HCT116 (cell line): ENCODE measurements around the gene KIAA2012. TPM values are rescaled to one million over a fixed set of nuclear protein-coding genes. Genes with fewer than 3 reads are reported as not detected.

Experiments used
- ATAC-seq: fragments of 200-7000 bp; cut with Tn5 transposase; 2 replicates; pipeline ENCODE4 v1.9.1; 2020; ENCODE audit warnings: mild to moderate bottlenecking, moderate library complexity
- BruUV-seq: library from RNA; stranded (reverse); fragments of 400-500 nt; replicated peaks from 2 replicates; lab custom pipeline; 2021; lab: Mats Ljungman, UMichigan
- CTCF ChIA-PET: fragments of 300-600 bp; sonication (Branson Sonifier 250); formaldehyde crosslinking; loops from one replicate; lab custom pipeline; 2021; ENCODE audit warnings: antibody characterized with exemption; lab: Charles Lee
- POLR2A ChIA-PET: fragments of 300-600, 350-600 bp; sonication (Branson Sonifier 250); formaldehyde crosslinking; loops from one replicate; lab custom pipeline; 2021; ENCODE audit warnings: antibody characterized with exemption; lab: Charles Lee
- RAD21 ChIA-PET, 2 experiments: fragments of 300-600 bp; sonication (Branson Sonifier 250); formaldehyde crosslinking; loops; one replicate each; lab custom pipeline; 2023; ENCODE audit warnings: low total read pairs in 2 of 2; ENCODE audit not compliant: uncharacterized antibody in 2 of 2, unreplicated experiment in 2 of 2, low non-redundant PET in 1 of 2; lab: Charles Lee
- DNase-seq: peaks from one replicate; pipeline ENCODE4 v3.0.0-alpha.2; 2010; ENCODE audit warnings: low read depth, low spot score
- H2AFZ ChIP-seq: fragments of 200-600 bp; shearing (Covaris generic), sonication (generic); 2 replicates; pipeline ENCODE4 v1.6.1; 2017; ENCODE audit warnings: low read depth, mixed run types, mixed read lengths, antibody characterized with exemption, low read length; ENCODE audit not compliant: poor library complexity, severe bottlenecking
- H3K27ac ChIP-seq: 2 replicates; pipeline ENCODE4 v1.5.1; 2012; ENCODE audit warnings: low read depth, low read length
- H3K27me3 ChIP-seq: fragments of 200-600 bp; sonication (generic); 2 replicates; pipeline ENCODE4 v1.6.1; 2016; ENCODE audit warnings: mixed run types, low read length, mixed read lengths; ENCODE audit not compliant: insufficient read depth
- H3K36me3 ChIP-seq, 2 experiments: fragments of 200-500 bp in 1 of 2; fragments of 200-600 bp in 1 of 2; sonication (Bioruptor generic) in 1 of 2; sonication (generic) in 1 of 2; 2 replicates each; pipeline versions ENCODE4 v1.5.1 to v1.6.1; 2014 to 2016; ENCODE audit warnings: low read length in 2 of 2, inconsistent platforms in 1 of 2, mixed read lengths in 1 of 2, mixed run types in 1 of 2; ENCODE audit not compliant: insufficient read depth in 2 of 2, control insufficient read depth in 1 of 2
- H3K4me1 ChIP-seq, 2 experiments: fragments of 200-600 bp in 1 of 2; sonication (generic) in 1 of 2; 2 replicates each; pipeline versions ENCODE4 v1.5.1 to v1.6.1; 2012 to 2017; ENCODE audit warnings: low read length in 2 of 2, inconsistent platforms in 1 of 2, mild to moderate bottlenecking in 1 of 2, mixed read lengths in 1 of 2, mixed run types in 1 of 2, moderate library complexity in 1 of 2; ENCODE audit not compliant: insufficient read depth in 2 of 2, control insufficient read depth in 1 of 2
- H3K4me2 ChIP-seq: fragments of 200-600 bp; sonication (generic); 2 replicates; pipeline ENCODE4 v1.6.1; 2017; ENCODE audit warnings: mixed run types, low read length, mixed read lengths
- H3K4me3 ChIP-seq, 2 experiments: fragments of 200-600 bp in 1 of 2; sonication (generic) in 1 of 2; replicated peaks in 1 of 2; 2 replicates each; pipeline ENCODE4 v1.5.1; 2011 to 2016; ENCODE audit warnings: low read length in 2 of 2, control low read depth in 1 of 2, low read depth in 1 of 2, mild to moderate bottlenecking in 1 of 2, mixed read lengths in 1 of 2, mixed run types in 1 of 2
- H3K79me2 ChIP-seq: fragments of 200-600 bp; sonication (generic); 2 replicates; pipeline ENCODE4 v1.6.1; 2017; ENCODE audit warnings: mild to moderate bottlenecking, mixed run types, low read length, moderate library complexity, mixed read lengths; ENCODE audit not compliant: insufficient read depth
- H3K9ac ChIP-seq: fragments of 200-600 bp; sonication (generic); 2 replicates; pipeline ENCODE4 v1.6.1; 2016; ENCODE audit warnings: low read length, mixed read lengths
- H3K9me2 ChIP-seq: fragments of 200-600 bp; sonication (generic), shearing (Covaris generic); 2 replicates; pipeline ENCODE4 v1.6.1; 2017; ENCODE audit warnings: mixed run types, mild to moderate bottlenecking, moderate library complexity; ENCODE audit not compliant: insufficient read depth
- H3K9me3 ChIP-seq, 2 experiments: fragments of 200-500 bp in 1 of 2; fragments of 200-600 bp in 1 of 2; sonication (Bioruptor generic) in 1 of 2; sonication (generic) in 1 of 2; 2 replicates each; pipeline ENCODE4 v1.6.1; 2014 to 2017; ENCODE audit warnings: low read length in 2 of 2, mixed read lengths in 2 of 2, inconsistent platforms in 1 of 2, low read depth in 1 of 2, mild to moderate bottlenecking in 1 of 2, mixed run types in 1 of 2, moderate library complexity in 1 of 2; ENCODE audit not compliant: control insufficient read depth in 1 of 2, insufficient read depth in 1 of 2
- H4K20me1 ChIP-seq: fragments of 200-600 bp; sonication (generic), shearing (Covaris generic); 2 replicates; pipeline ENCODE4 v1.6.1; 2017; ENCODE audit warnings: mixed run types, mild to moderate bottlenecking, moderate library complexity; ENCODE audit not compliant: insufficient read depth
- CBX3 ChIP-seq: IDR thresholded peaks from 2 replicates; pipeline ENCODE4 v1.6.1; 2012; ENCODE audit warnings: low read depth
- CEBPB ChIP-seq: IDR thresholded peaks from 2 replicates; pipeline ENCODE4 v1.6.1; 2012; ENCODE audit warnings: low read depth
- EZH2phosphoT487 ChIP-seq: fragments of 200-600 bp; IDR thresholded peaks from 2 replicates; pipeline ENCODE4 v1.6.1; 2018; ENCODE audit warnings: antibody characterized with exemption, borderline replicate concordance
- FOSL1 ChIP-seq: IDR thresholded peaks from 2 replicates; pipeline ENCODE4 v1.6.1; 2012; ENCODE audit warnings: low read depth
- JUND ChIP-seq: IDR thresholded peaks from 2 replicates; pipeline ENCODE4 v1.6.1; 2012
- POLR2AphosphoS5 ChIP-seq: IDR thresholded peaks from 2 replicates; pipeline ENCODE4 v1.6.1; 2011; ENCODE audit warnings: mild to moderate bottlenecking, low read depth, low read length, moderate library complexity
- TCF7L2 ChIP-seq: IDR thresholded peaks from 2 replicates; pipeline ENCODE4 v1.7.0; 2011; ENCODE audit warnings: borderline replicate concordance, inconsistent platforms; ENCODE audit not compliant: insufficient read depth, insufficient read length; ENCODE audit errors: extremely low read depth
- ZNF274 ChIP-seq: fragments of 200-500 bp; sonication (Bioruptor generic); IDR thresholded peaks from 2 replicates; pipeline ENCODE4 v1.6.1; 2014; ENCODE audit warnings: mild to moderate bottlenecking, low read depth, low read length, inconsistent platforms
- intact Hi-C: fragments of 100-400 bp; cut with micrococcal nuclease; formaldehyde crosslinking; loops from 2 replicates; pipeline ENCODE4 v1.10.0; 2022
- total RNA-seq: library from RNA; stranded (reverse); gene quantifications from one replicate; pipeline ENCODE4 v1.2.1, GENCODE V29; 2021; ENCODE audit not compliant: unreplicated experiment
- TF ChIP-seq, protein P1 (sequence below): IDR thresholded peaks from 2 replicates; pipeline ENCODE4 v1.6.1; 2012
- TF ChIP-seq, protein P2 (sequence below), 3 experiments: fragments of 200-600 bp in 1 of 3; sonication (generic) in 1 of 3; IDR thresholded peaks in 2 of 3; conservative IDR thresholded peaks in 1 of 3; 2 replicates each; pipeline ENCODE4 v1.5.1; 2012 to 2017; ENCODE audit warnings: low read depth in 2 of 3, low read length in 2 of 3, antibody characterized with exemption in 1 of 3, borderline replicate concordance in 1 of 3, control low read depth in 1 of 3, mild to moderate bottlenecking in 1 of 3, mixed read lengths in 1 of 3, mixed run types in 1 of 3, moderate library complexity in 1 of 3; ENCODE audit not compliant: insufficient read depth in 1 of 3
- TF ChIP-seq, protein P3 (sequence below): IDR thresholded peaks from 2 replicates; pipeline ENCODE4 v1.6.1; 2011; ENCODE audit warnings: mild to moderate bottlenecking, low read length, moderate library complexity; ENCODE audit not compliant: insufficient replicate concordance; ENCODE audit errors: extremely low read depth

KIAA2012 gene
- total RNA-seq, 1 experiment from 2014 or later, result not detected

DNA sequence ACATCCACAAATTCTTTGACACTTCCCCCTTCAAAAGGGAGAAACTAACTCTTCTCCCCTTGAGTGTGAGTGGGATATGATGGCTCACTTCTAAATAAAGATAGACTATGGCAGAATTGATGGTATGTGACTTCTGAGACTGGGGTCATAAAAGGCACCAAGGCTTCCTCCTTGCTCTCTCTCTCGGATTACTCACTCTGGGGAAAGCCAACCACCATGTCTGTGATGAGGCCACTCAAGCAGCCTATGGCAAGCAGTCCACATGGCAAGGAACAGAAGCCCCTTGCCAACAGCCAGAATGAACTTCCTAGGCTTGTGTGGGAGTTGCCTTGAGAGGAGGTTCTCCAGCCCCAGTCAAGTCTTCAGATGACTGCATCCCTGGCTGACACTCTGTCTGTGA lies 43.6 kb downstream of the KIAA2012 start:
- H3K79me2 ChIP-seq, result no peaks in the 10 kb centered on the region
- no peaks in the 10 kb centered on the region for H4K20me1 ChIP-seq
- no peaks in the 10 kb centered on the region for H3K4me1 ChIP-seq
- ChIA-PET RAD21 (no interaction called here), POLR2A (no interaction called here), CTCF (no interaction called here)
- H3K27me3 ChIP-seq, result no peaks in the 10 kb centered on the region; the same call in 1 of the 2 replicates
- intact Hi-C loops, result no loop called here
- no peak overlapping the region for H2AFZ ChIP-seq
- H3K4me3 ChIP-seq, result no peak overlapping the region
- TF ChIP-seq FOSL1 (no peak), TCF7L2 (no peak)
- BruUV-seq, result no TSS peak
- no peaks in the 10 kb centered on the region for H3K9me2 ChIP-seq
- no peak overlapping the region for H3K9ac ChIP-seq
- no peaks in the 10 kb centered on the region for H3K36me3 ChIP-seq
- H3K9me3 ChIP-seq, result no peaks in the 10 kb centered on the region
- H3K27ac ChIP-seq, result no peak overlapping the region
- ATAC-seq, result no peak
- DNase-seq, result no peak
- no peak overlapping the region for H3K4me2 ChIP-seq

DNA sequence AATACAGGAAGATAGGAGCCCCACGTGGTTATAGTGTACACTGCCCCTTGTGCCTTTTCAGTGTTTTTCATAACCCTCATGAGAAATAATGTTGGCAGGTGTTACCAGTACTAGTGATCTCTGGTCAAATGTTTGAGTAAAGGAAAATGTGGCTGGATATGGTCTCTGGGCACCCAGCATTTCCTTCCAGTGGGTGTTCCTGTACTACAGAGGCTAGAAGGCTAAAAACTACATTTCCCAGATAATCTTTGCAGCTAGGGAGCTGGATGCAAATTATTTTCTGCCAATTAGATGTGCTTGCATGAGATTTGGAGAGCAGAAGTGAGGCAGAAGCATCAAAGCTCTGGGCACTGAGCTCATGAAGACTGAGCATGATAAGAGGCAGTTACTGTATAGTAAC lies 45.1 kb downstream of the KIAA2012 start:
- Histone ChIP-seq H3K27me3 (no peaks in the 10 kb centered on the region; the same call in 1 of the 2 replicates), H4K20me1 (no peaks in the 10 kb centered on the region), H3K9me2 (no peaks in the 10 kb centered on the region), H3K9me3 (no peaks in the 10 kb centered on the region), H3K36me3 (no peaks in the 10 kb centered on the region), H3K4me3 (no peak overlapping the region), H3K4me1 (no peaks in the 10 kb centered on the region), H3K9ac (no peak overlapping the region), H3K79me2 (no peaks in the 10 kb centered on the region), H2AFZ (no peak overlapping the region), H3K4me2 (no peak overlapping the region), H3K27ac (no peak overlapping the region)
- ChIA-PET POLR2A (no interaction called here), CTCF (interaction anchor here (1.8 kb wide), 1 partner anchor 16 kb away, joined by 5 read pairs; no protein-coding TSS in a partner anchor), RAD21 (no interaction called here)
- no peak for TF ChIP-seq CBX3
- TF ChIP-seq, protein P1, sequence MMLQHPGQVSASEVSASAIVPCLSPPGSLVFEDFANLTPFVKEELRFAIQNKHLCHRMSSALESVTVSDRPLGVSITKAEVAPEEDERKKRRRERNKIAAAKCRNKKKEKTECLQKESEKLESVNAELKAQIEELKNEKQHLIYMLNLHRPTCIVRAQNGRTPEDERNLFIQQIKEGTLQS, result no peak
- TF ChIP-seq ZNF274, result no peak
- TF ChIP-seq EZH2phosphoT487, result no peak
- TF ChIP-seq, protein P2, sequence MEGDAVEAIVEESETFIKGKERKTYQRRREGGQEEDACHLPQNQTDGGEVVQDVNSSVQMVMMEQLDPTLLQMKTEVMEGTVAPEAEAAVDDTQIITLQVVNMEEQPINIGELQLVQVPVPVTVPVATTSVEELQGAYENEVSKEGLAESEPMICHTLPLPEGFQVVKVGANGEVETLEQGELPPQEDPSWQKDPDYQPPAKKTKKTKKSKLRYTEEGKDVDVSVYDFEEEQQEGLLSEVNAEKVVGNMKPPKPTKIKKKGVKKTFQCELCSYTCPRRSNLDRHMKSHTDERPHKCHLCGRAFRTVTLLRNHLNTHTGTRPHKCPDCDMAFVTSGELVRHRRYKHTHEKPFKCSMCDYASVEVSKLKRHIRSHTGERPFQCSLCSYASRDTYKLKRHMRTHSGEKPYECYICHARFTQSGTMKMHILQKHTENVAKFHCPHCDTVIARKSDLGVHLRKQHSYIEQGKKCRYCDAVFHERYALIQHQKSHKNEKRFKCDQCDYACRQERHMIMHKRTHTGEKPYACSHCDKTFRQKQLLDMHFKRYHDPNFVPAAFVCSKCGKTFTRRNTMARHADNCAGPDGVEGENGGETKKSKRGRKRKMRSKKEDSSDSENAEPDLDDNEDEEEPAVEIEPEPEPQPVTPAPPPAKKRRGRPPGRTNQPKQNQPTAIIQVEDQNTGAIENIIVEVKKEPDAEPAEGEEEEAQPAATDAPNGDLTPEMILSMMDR (IDR thresholded peaks at IDR 0.05 in 2 of 3, conservative IDR thresholded peaks at IDR 0.05 in 1 of 3; ENCODE audit: borderline replicate concordance in 1 of 3, insufficient read depth in 1 of 3, low read depth in 2 of 3, low read length in 2 of 3), result no peak
- no peak for TF ChIP-seq CEBPB
- TF ChIP-seq POLR2AphosphoS5, result no peak
- no peak for TF ChIP-seq JUND
- TF ChIP-seq, protein P3, sequence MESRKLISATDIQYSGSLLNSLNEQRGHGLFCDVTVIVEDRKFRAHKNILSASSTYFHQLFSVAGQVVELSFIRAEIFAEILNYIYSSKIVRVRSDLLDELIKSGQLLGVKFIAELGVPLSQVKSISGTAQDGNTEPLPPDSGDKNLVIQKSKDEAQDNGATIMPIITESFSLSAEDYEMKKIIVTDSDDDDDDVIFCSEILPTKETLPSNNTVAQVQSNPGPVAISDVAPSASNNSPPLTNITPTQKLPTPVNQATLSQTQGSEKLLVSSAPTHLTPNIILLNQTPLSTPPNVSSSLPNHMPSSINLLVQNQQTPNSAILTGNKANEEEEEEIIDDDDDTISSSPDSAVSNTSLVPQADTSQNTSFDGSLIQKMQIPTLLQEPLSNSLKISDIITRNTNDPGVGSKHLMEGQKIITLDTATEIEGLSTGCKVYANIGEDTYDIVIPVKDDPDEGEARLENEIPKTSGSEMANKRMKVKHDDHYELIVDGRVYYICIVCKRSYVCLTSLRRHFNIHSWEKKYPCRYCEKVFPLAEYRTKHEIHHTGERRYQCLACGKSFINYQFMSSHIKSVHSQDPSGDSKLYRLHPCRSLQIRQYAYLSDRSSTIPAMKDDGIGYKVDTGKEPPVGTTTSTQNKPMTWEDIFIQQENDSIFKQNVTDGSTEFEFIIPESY, result no peak
- DNase-seq (no peak), ATAC-seq (no peak)
- intact Hi-C loops, result no loop called here
- BruUV-seq, result no TSS peak
